ENCODE data around the gene SAMD5. TPM values are rescaled to one million over a fixed set of nuclear protein-coding genes. Genes with fewer than 3 reads are reported as not detected.

The SAMD5 gene
- total and polyA plus RNA-seq, 7 donors, result 0.68 to 6.8 (median 1.1) TPM

DNA sequence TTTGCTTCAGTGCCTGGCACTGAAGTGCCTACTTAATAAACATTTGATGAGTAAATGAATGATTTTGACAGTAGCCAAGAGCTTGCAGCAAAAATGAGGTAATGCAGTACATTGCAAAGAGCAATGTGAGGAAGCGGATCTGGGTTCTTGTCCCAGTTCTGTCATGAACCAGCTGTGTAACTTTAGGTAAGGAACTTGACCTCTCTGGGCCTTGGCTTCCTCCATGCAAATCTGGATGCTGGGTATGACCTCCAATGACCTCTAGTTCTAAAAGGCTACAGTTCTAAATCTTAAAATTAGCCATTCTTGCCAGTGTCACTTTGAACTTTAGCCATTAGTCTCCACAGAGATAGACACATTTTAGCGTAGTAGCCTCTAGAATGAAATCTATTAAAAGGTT lies 3.6 kb upstream of the SAMD5 start:
- no peak for TF ChIP-seq POLR2AphosphoS5 (IDR thresholded peaks at IDR 0.05)
- TF ChIP-seq, protein P1, sequence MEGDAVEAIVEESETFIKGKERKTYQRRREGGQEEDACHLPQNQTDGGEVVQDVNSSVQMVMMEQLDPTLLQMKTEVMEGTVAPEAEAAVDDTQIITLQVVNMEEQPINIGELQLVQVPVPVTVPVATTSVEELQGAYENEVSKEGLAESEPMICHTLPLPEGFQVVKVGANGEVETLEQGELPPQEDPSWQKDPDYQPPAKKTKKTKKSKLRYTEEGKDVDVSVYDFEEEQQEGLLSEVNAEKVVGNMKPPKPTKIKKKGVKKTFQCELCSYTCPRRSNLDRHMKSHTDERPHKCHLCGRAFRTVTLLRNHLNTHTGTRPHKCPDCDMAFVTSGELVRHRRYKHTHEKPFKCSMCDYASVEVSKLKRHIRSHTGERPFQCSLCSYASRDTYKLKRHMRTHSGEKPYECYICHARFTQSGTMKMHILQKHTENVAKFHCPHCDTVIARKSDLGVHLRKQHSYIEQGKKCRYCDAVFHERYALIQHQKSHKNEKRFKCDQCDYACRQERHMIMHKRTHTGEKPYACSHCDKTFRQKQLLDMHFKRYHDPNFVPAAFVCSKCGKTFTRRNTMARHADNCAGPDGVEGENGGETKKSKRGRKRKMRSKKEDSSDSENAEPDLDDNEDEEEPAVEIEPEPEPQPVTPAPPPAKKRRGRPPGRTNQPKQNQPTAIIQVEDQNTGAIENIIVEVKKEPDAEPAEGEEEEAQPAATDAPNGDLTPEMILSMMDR (IDR thresholded peaks at IDR 0.05), result no peak
- TF ChIP-seq EP300 (IDR thresholded peaks at IDR 0.05), result no peak
- TF ChIP-seq POLR2A (IDR thresholded peaks at IDR 0.05), result no peak
- intact Hi-C loops (cut with DNase I), result loop anchor here (5.0 to 10.0 kb wide), 3 partner anchors 450 to 962 kb away; no protein-coding TSS in a partner anchor
- no peaks in the 10 kb centered on the region for H3K36me3 ChIP-seq
- no peak for DNase-seq
- peaks cover 0 to 27% (median 0%) of the 10 kb centered on the region in 3 donors for H3K27me3 ChIP-seq
- peaks cover 0 to 30% (median 23%) of the 10 kb centered on the region in 4 donors for H3K4me1 ChIP-seq
- 97% methylated on average over 2 of the region's 2 CpGs for WGBS, 2 donors
- H3K9me3 ChIP-seq, result no peaks in the 10 kb centered on the region
- H3K4me3 ChIP-seq, result no peak overlapping the region
- no peak overlapping the region for H3K27ac ChIP-seq

DNA sequence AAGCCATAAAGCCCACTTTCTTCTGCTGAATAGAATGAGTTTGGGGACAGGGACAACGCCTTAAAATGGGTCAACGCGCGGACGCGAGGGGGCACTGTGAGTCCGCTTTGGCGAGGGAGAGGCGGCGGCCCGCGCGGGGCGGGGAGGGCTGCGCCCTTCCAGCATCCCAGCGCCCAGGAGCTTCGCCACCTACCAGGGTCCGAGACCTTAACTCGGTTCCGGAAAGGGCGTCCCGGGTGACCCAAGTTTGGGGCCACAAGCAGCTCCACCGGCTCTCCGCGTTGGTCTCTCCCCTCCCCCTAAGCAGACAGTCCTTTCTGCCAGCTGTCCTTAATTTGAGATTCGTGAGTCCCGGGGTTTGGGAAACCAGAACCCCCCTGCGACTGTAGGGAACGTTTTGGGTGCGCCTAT lies 1.8 kb upstream of the SAMD5 start:
- 1% methylated on average over 30 of the region's 30 CpGs for WGBS, 2 donors
- Histone ChIP-seq H3K27me3 (peaks cover 0 to 19% (median 0%) of the 10 kb centered on the region in 3 donors), H3K27ac (no peak overlapping the region), H3K36me3 (no peaks in the 10 kb centered on the region), H3K9me3 (no peaks in the 10 kb centered on the region), H3K4me1 (peaks cover 0 to 30% (median 23%) of the 10 kb centered on the region in 4 donors), H3K4me3 (peak overlapping the region; percentile 38 to 58 (median 56))
- TF ChIP-seq POLR2A (IDR thresholded peaks at IDR 0.05), result no peak
- TF ChIP-seq, protein P1 (IDR thresholded peaks at IDR 0.05), result peak; percentile 59 to 84 (median 78)
- TF ChIP-seq EP300 (IDR thresholded peaks at IDR 0.05), result no peak
- intact Hi-C loops (cut with DNase I), result loop anchor here (1.0 to 10.0 kb wide), 4 partner anchors 448 to 961 kb away; no protein-coding TSS in a partner anchor
- DNase-seq, result peak; percentile 76

DNA sequence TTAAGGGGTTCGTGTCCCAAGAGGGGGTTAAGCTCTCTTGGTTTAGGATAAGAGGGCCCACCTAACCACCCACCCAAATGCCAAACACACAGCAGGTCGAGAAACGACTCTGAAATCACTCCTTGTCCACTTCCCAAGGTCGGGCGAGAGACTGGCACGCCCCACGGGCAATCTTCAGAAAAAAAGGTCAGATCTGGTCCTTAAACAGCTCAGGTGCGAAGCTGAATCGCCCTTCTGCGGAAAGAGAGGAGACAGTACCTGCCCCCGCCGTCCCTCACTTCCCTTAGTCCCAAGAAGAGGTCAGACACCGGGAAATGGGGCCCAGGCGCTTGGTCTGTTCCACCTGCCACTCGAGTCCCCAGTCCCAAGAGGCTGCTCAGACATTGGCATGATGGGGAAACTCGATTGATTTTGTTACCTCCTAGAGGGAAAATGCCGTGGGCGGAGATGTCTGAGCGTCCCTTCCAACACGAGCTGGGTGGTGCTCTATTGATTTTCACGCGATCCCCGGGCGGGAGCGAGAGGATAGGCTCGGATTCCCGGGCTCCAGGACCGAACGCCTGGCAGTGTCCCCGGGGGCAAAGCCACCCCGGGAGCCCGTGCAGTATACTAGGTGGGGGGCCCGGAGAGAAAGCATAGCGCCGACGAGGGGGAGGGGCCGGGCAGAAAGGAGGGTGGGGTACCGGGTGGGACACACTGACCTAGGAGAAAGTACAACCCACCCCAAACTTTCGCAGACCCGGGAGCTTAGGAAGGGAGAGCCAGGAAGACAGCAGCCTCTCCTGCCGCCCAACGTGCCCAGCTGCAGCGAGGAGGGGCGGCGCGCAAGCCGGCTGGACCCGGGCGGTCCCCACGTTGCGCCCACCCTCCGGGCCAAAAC lies 1.1 kb upstream of the SAMD5 start:
- Histone ChIP-seq H3K4me3 (peak overlapping the region; percentile 38 to 58 (median 56)), H3K4me1 (peaks cover 0 to 30% (median 23%) of the 10 kb centered on the region in 4 donors), H3K9me3 (no peaks in the 10 kb centered on the region), H3K36me3 (no peaks in the 10 kb centered on the region), H3K27me3 (peaks cover 0 to 19% (median 0%) of the 10 kb centered on the region in 3 donors), H3K27ac (peak overlapping the region in 3 of 4 donors; percentile 53 to 62 (median 57))
- TF ChIP-seq POLR2AphosphoS5 (IDR thresholded peaks at IDR 0.05) (no peak), POLR2A (IDR thresholded peaks at IDR 0.05) (no peak), EP300 (IDR thresholded peaks at IDR 0.05) (no peak)
- TF ChIP-seq, protein P1 (IDR thresholded peaks at IDR 0.05), result no peak
- intact Hi-C loops (cut with DNase I), result loop anchor here (5.0 to 10.0 kb wide), 3 partner anchors 447 to 960 kb away; no protein-coding TSS in a partner anchor
- 1 to 2% methylated on average over 52 of the region's 52 CpGs for WGBS, 2 donors
- DNase-seq, result no peak

DNA sequence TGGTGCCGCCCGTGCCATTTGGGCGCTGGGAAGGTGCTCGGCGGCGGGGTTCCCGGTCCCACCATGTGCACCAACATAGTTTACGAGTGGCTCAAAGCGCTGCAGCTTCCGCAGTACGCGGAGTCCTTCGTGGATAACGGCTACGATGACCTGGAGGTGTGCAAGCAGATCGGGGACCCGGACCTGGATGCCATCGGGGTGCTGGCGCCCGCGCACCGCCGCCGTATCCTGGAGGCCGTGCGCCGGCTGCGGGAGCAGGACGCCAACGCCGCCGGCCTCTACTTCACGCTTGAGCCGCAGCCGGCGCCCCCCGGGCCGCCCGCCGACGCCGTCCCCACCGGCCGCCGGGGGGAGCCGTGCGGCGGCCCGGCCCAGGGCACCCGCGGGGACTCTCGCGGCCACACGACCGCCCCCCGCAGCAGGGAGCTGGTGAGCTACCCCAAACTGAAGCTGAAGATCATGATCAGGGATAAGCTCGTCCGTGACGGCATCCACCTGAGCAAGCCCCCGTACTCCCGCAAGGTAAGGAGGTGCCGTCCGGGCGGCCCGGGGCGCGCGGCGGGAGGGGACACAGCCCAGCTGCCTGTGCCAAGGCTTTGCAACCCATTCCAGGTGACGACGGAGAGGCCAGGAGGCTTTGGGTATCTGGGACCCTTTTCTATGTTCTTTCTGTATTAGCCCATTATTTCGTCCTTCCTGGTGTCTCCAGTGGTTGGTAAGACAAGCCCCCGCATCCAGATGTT lies 547 bp downstream of the SAMD5 start:
- H3K27ac ChIP-seq, result peak overlapping the region in 3 of 4 donors; percentile 53 to 62 (median 57)
- no peak for DNase-seq
- WGBS, 2 donors, result 1 to 2% methylated on average over 73 of the region's 73 CpGs
- H3K9me3 ChIP-seq, result no peaks in the 10 kb centered on the region
- H3K27me3 ChIP-seq, result peaks cover 0 to 19% (median 0%) of the 10 kb centered on the region in 3 donors
- no peaks in the 10 kb centered on the region for H3K36me3 ChIP-seq
- peak overlapping the region; percentile 28 to 58 (median 56) for H3K4me3 ChIP-seq
- intact Hi-C loops (cut with DNase I), result loop anchor here (5.0 to 10.0 kb wide), 3 partner anchors 446 to 958 kb away; no protein-coding TSS in a partner anchor
- H3K4me1 ChIP-seq, result peaks cover 0 to 30% (median 23%) of the 10 kb centered on the region in 4 donors
- TF ChIP-seq EP300 (IDR thresholded peaks at IDR 0.05) (no peak), POLR2AphosphoS5 (IDR thresholded peaks at IDR 0.05) (no peak), POLR2A (IDR thresholded peaks at IDR 0.05) (no peak)
- TF ChIP-seq, protein P1 (IDR thresholded peaks at IDR 0.05), result no peak

Measured in sigmoid colon (tissue), 7 donors.